Liver (tissue), 9 donors: ENCODE measurements around the gene SPTLC2. TPM values are rescaled to one million over a fixed set of nuclear protein-coding genes. Genes with fewer than 3 reads are reported as not detected.

Experiments used
- DNase-seq: peaks from one replicate; pipeline ENCODE4 v3.0.0-alpha.2; 2017; ENCODE audit warnings: low spot score
- H3K27ac ChIP-seq, 2 donors: one replicate each; pipeline ENCODE4 v1.7.0; 2013; ENCODE audit warnings: inconsistent platforms in 2 of 2, low read length in 2 of 2, control low read depth in 1 of 2, low read depth in 1 of 2, mild to moderate bottlenecking in 1 of 2
- H3K27me3 ChIP-seq, 4 donors: one replicate each; pipeline versions ENCODE4 v1.6.1 to v1.7.0; 2013; ENCODE audit warnings: low read length in 3 of 4, inconsistent platforms in 1 of 4, mild to moderate bottlenecking in 1 of 4, moderate library complexity in 1 of 4; ENCODE audit not compliant: control insufficient read depth in 4 of 4, insufficient read depth in 4 of 4
- H3K36me3 ChIP-seq, 4 donors: one replicate each; pipeline versions ENCODE4 v1.6.1 to v1.7.0; 2013; ENCODE audit warnings: low read length in 3 of 4, mild to moderate bottlenecking in 3 of 4, low read depth in 1 of 4, moderate library complexity in 1 of 4; ENCODE audit not compliant: control insufficient read depth in 4 of 4, insufficient read depth in 3 of 4
- H3K4me1 ChIP-seq, 4 donors: one replicate each; pipeline versions ENCODE4 v1.6.1 to v1.7.0; 2013; ENCODE audit warnings: low read length in 3 of 4, mild to moderate bottlenecking in 3 of 4, moderate library complexity in 1 of 4; ENCODE audit not compliant: control insufficient read depth in 4 of 4, insufficient read depth in 4 of 4
- H3K4me3 ChIP-seq, 3 donors: one replicate each; pipeline versions ENCODE4 v1.6.1 to v1.7.0; 2013; ENCODE audit warnings: low read length in 3 of 3, control low read depth in 1 of 3, low read depth in 1 of 3, mild to moderate bottlenecking in 1 of 3
- H3K9ac ChIP-seq, 2 donors: one replicate each; pipeline ENCODE4 v1.7.0; 2013; ENCODE audit warnings: low read length in 2 of 2, mild to moderate bottlenecking in 2 of 2, moderate library complexity in 2 of 2, control low read depth in 1 of 2, low read depth in 1 of 2
- H3K9me3 ChIP-seq, 4 donors: one replicate each; pipeline versions ENCODE4 v1.6.1 to v1.7.0; 2013; ENCODE audit warnings: low read length in 3 of 4; ENCODE audit not compliant: control insufficient read depth in 4 of 4
- ATF3 ChIP-seq: IDR thresholded peaks from 2 replicates; pipeline ENCODE4 v1.6.1; 2016; ENCODE audit warnings: antibody characterized with exemption
- EGR1 ChIP-seq, 2 donors: IDR thresholded peaks; 2 replicates each; pipeline ENCODE4 v1.6.1; 2016 to 2018; ENCODE audit warnings: antibody characterized with exemption in 2 of 2, low read depth in 2 of 2
- FOXA2 ChIP-seq: IDR thresholded peaks from 2 replicates; pipeline ENCODE4 v1.6.1; 2016; ENCODE audit warnings: antibody characterized with exemption
- GABPA ChIP-seq, 2 donors: IDR thresholded peaks in 1 of 2; conservative IDR thresholded peaks in 1 of 2; 2 replicates each; pipeline ENCODE4 v1.6.1; 2016; ENCODE audit warnings: antibody characterized with exemption in 2 of 2, mild to moderate bottlenecking in 1 of 2, moderate library complexity in 1 of 2
- HNF4A ChIP-seq, 2 donors: conservative IDR thresholded peaks; 2 replicates each; pipeline ENCODE4 v1.6.1; 2016; ENCODE audit warnings: antibody characterized with exemption in 2 of 2, mild to moderate bottlenecking in 2 of 2
- HNF4G ChIP-seq: IDR thresholded peaks from 2 replicates; pipeline ENCODE4 v1.6.1; 2016; ENCODE audit warnings: antibody characterized with exemption
- JUND ChIP-seq, 2 donors: IDR thresholded peaks; 2 replicates each; pipeline ENCODE4 v1.6.1; 2016; ENCODE audit warnings: antibody characterized with exemption in 2 of 2
- NR2F2 ChIP-seq: IDR thresholded peaks from 2 replicates; pipeline ENCODE4 v1.6.1; 2016; ENCODE audit warnings: antibody characterized with exemption
- RAD21 ChIP-seq, 2 donors: IDR thresholded peaks; 2 replicates each; pipeline ENCODE4 v1.6.1; 2016; ENCODE audit warnings: antibody characterized with exemption in 2 of 2, mild to moderate bottlenecking in 2 of 2
- SP1 ChIP-seq: IDR thresholded peaks from 2 replicates; pipeline ENCODE4 v1.6.1; 2018; ENCODE audit warnings: antibody characterized with exemption, mild to moderate bottlenecking
- TAF1 ChIP-seq: conservative IDR thresholded peaks from 2 replicates; pipeline ENCODE4 v1.6.1; 2016; ENCODE audit warnings: antibody characterized with exemption, mild to moderate bottlenecking
- YY1 ChIP-seq: IDR thresholded peaks from 2 replicates; pipeline ENCODE4 v1.6.1; 2016; ENCODE audit warnings: antibody characterized with exemption, mild to moderate bottlenecking
- ZBTB33 ChIP-seq: IDR thresholded peaks from 2 replicates; pipeline ENCODE4 v1.6.1; 2016; ENCODE audit warnings: antibody characterized with exemption
- WGBS: extraction: QIAGEN DNeasy Blood & Tissue Kit; methylation state at CpG from one replicate; pipeline ENCODE4 v1.1.7; 2013; 5-methylcytosine and 5-hydroxymethylcytosine counted together
- polyA plus RNA-seq, 2 donors: library from polyadenylated mRNA; stranded (reverse) in 1 of 2; unstranded in 1 of 2; fragments of 200-250 nt in 1 of 2; fragments of >200 nt in 1 of 2; fragmentation: Nextera tagmentation in 1 of 2; extraction: Ambion mirVana in 1 of 2; gene quantifications; one replicate each; pipeline versions ENCODE4 v1.2.1 to v1.2.3, GENCODE V29; 2013 to 2015
- total RNA-seq, 2 donors: library from RNA; depleted of rRNA; stranded (reverse); fragments of >200 nt; gene quantifications; one replicate each; pipeline ENCODE4 v1.2.3, GENCODE V29; 2014
- TF ChIP-seq, protein P1 (sequence below): IDR thresholded peaks from 2 replicates; pipeline ENCODE4 v1.6.1; 2016; ENCODE audit warnings: antibody characterized with exemption
- TF ChIP-seq, protein P2 (sequence below): fragments of 150-350 bp; IDR thresholded peaks from 2 replicates; pipeline ENCODE4 v1.5.1; 2017; ENCODE audit warnings: improper control_type of control experiment, low read depth, low read length; ENCODE audit not compliant: missing input control
- TF ChIP-seq, protein P3 (sequence below): IDR thresholded peaks from 2 replicates; pipeline ENCODE4 v1.6.1; 2016; ENCODE audit warnings: antibody characterized with exemption, mild to moderate bottlenecking
- donor health status: healthy.
- donor health status: healthy.
- donor health status: healthy.
- donor health status: healthy.
- donor health status: healthy.

The SPTLC2 gene
- total and polyA plus RNA-seq, 4 donors, result 3.9 to 19.2 (median 9.9) TPM

- Histone ChIP-seq H3K9ac (no peak overlapping the region), H3K4me3 (no peak overlapping the region), H3K27ac (no peak overlapping the region), H3K9me3 (no peaks in the 10 kb centered on the region), H3K27me3 (no peaks in the 10 kb centered on the region), H3K4me1 (peaks cover 0 to 4% (median 2%) of the 10 kb centered on the region in 4 donors), H3K36me3 (no peaks in the 10 kb centered on the region)
- TF ChIP-seq NR2F2 (no peak), FOXA2 (no peak), RAD21 (IDR thresholded peaks at IDR 0.05) (no peak), JUND (IDR thresholded peaks at IDR 0.05) (no peak), TAF1 (no peak), ATF3 (no peak), YY1 (no peak)
- TF ChIP-seq, protein P1, sequence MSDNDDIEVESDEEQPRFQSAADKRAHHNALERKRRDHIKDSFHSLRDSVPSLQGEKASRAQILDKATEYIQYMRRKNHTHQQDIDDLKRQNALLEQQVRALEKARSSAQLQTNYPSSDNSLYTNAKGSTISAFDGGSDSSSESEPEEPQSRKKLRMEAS, result no peak
- TF ChIP-seq, protein P2, sequence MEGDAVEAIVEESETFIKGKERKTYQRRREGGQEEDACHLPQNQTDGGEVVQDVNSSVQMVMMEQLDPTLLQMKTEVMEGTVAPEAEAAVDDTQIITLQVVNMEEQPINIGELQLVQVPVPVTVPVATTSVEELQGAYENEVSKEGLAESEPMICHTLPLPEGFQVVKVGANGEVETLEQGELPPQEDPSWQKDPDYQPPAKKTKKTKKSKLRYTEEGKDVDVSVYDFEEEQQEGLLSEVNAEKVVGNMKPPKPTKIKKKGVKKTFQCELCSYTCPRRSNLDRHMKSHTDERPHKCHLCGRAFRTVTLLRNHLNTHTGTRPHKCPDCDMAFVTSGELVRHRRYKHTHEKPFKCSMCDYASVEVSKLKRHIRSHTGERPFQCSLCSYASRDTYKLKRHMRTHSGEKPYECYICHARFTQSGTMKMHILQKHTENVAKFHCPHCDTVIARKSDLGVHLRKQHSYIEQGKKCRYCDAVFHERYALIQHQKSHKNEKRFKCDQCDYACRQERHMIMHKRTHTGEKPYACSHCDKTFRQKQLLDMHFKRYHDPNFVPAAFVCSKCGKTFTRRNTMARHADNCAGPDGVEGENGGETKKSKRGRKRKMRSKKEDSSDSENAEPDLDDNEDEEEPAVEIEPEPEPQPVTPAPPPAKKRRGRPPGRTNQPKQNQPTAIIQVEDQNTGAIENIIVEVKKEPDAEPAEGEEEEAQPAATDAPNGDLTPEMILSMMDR, result no peak
- no peak for DNase-seq
- 60% methylated on average over 2 of the region's 2 CpGs for WGBS
These were observed 43.4 kb upstream of the SPTLC2 start for GRCh38 chr14:77659831-77660230.

- DNase-seq, result no peak
- no peaks in the 10 kb centered on the region for H3K36me3 ChIP-seq
- H3K9me3 ChIP-seq, result no peaks in the 10 kb centered on the region
- H3K4me3 ChIP-seq, result no peak overlapping the region
- H3K4me1 ChIP-seq, result peaks cover 0 to 8% (median 2%) of the 10 kb centered on the region in 4 donors
- 64% methylated on average over 5 of the region's 5 CpGs for WGBS
- no peak overlapping the region for H3K27ac ChIP-seq
- TF ChIP-seq YY1 (no peak), ZBTB33 (no peak), HNF4A (conservative IDR thresholded peaks at IDR 0.05) (no peak), NR2F2 (peak; percentile 74), HNF4G (no peak), SP1 (peak; percentile 32), GABPA (IDR thresholded peaks at IDR 0.05 in 1 of 2, conservative IDR thresholded peaks at IDR 0.05 in 1 of 2) (peak in 1 of 2 donors; percentile 69), EGR1 (IDR thresholded peaks at IDR 0.05; ENCODE audit: low read depth in 2 of 2) (peak in 1 of 2 donors; percentile 66)
- TF ChIP-seq, protein P1, result peak; percentile 58
- TF ChIP-seq, protein P3, sequence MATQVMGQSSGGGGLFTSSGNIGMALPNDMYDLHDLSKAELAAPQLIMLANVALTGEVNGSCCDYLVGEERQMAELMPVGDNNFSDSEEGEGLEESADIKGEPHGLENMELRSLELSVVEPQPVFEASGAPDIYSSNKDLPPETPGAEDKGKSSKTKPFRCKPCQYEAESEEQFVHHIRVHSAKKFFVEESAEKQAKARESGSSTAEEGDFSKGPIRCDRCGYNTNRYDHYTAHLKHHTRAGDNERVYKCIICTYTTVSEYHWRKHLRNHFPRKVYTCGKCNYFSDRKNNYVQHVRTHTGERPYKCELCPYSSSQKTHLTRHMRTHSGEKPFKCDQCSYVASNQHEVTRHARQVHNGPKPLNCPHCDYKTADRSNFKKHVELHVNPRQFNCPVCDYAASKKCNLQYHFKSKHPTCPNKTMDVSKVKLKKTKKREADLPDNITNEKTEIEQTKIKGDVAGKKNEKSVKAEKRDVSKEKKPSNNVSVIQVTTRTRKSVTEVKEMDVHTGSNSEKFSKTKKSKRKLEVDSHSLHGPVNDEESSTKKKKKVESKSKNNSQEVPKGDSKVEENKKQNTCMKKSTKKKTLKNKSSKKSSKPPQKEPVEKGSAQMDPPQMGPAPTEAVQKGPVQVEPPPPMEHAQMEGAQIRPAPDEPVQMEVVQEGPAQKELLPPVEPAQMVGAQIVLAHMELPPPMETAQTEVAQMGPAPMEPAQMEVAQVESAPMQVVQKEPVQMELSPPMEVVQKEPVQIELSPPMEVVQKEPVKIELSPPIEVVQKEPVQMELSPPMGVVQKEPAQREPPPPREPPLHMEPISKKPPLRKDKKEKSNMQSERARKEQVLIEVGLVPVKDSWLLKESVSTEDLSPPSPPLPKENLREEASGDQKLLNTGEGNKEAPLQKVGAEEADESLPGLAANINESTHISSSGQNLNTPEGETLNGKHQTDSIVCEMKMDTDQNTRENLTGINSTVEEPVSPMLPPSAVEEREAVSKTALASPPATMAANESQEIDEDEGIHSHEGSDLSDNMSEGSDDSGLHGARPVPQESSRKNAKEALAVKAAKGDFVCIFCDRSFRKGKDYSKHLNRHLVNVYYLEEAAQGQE, result no peak
- no peaks in the 10 kb centered on the region for H3K27me3 ChIP-seq
- H3K9ac ChIP-seq, result no peak overlapping the region
These were observed 40.8 kb upstream of the SPTLC2 start for GRCh38 chr14:77657280-77657679.
